Fibroblast of villous mesenchyme (primary cell): ENCODE data around the gene SERHL2. TPM values are rescaled to one million over a fixed set of nuclear protein-coding genes. Genes with fewer than 3 reads are reported as not detected.
A peak's percentile ranks its signal among the peaks of the same experiment; 100 is the strongest.
"Not testable (repeated sequence)": the region's sequence is repeated elsewhere in the genome, so short reads cannot be mapped to it uniquely, and the experiment has no call there.

Experiments used
- DNase-seq: peaks from one replicate; pipeline ENCODE4 v3.0.0-alpha.2; 2010; ENCODE audit warnings: low read depth
- H3K4me3 ChIP-seq: 2 replicates; pipeline ENCODE4 v1.5.1; 2011; ENCODE audit warnings: low read depth, mild to moderate bottlenecking, low read length
- CTCF ChIP-seq: IDR thresholded peaks from 2 replicates; pipeline ENCODE4 v1.5.1; 2012; ENCODE audit warnings: low read depth, mild to moderate bottlenecking, low read length; ENCODE audit not compliant: insufficient read depth
- total RNA-seq: library from RNA; depleted of rRNA; stranded (reverse); fragments of >200 nt; gene quantifications from 2 replicates; pipeline ENCODE4 v1.2.3, GENCODE V29; 2012

Gene SERHL2
- total RNA-seq, 1 donor, result 2.2 TPM

DNA sequence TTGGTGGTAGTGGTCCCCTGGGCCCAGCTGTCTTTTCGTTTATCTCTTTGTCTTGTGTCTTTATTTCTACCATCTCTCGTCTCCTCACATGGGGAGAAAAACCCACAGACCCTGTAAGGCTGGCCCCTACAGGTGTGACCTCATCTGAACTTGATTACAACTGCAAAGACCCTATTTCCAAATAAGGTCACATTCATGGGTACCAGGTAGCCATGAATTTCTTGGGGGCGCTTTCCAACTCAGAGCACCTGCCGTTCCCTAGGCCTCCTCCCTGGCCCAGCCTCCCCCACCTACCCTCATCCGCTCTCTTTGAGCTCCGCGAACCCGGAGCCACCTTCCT is 20.1 kb upstream of the SERHL2 start:
- H3K4me3 ChIP-seq, result no peak overlapping the region
- DNase-seq, result no peak
- no peak for TF ChIP-seq CTCF

DNA sequence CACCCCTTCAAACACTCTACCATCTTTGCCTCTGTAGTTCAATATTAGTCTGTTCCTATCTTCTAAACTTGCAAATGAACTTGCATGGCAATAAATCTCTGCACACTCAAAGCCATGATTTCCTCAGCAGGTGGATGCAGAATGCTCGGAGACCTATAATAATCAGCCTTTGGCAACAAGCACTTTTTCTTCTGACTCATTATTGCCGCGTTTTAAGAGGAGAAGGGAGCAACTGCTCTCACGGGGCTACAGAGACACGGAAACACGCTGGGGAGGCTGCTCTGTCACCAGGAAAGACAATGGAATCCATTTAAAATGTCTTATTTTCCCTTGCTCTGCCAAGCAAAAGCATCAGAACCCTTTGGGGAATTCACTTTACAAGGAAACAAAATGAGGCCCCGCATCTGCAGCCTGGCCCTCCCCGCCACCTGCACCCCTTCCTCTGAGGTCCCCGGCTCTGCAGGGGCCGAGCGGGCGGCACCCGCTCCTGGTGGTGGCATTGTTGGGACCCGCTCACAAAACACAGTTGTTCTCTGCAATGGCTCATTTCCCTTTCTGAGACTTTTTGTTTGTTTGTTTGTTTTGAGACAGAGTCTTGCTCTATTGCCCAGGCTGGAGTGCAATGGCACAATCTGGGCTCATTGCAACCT is 18.5 kb upstream of the SERHL2 start:
- not testable (repeated sequence) for H3K4me3 ChIP-seq, DNase-seq

DNA sequence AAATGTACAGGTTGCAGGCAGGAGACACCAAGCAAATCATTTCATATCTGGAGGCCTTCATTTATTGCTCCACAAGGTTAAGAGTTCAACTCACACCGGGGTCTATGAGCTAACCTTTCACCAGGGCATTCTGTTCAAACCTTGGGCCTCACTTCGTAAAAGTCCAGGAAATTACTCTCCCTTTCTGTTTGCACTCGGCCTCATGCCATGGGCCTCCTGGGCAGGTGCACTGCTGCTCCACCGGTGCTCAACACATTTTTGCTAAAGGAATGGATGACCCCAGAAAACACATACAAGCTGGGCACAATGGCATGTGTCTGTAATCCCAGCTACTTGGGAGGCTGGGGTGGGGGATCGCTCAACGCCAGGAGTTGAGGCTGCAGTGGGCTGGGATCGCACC is 17.6 kb upstream of the SERHL2 start:
- DNase-seq, result no peak
- no peak overlapping the region for H3K4me3 ChIP-seq
- no peak for TF ChIP-seq CTCF

GRCh38 chr22:42536634-42537033 is 17.1 kb upstream of the SERHL2 start:
- not testable (repeated sequence) for H3K4me3 ChIP-seq, DNase-seq

GRCh38 chr22:42537199-42537831 is 16.4 kb upstream of the SERHL2 start:
- DNase-seq, result peak; percentile 85
- not testable (repeated sequence) for H3K4me3 ChIP-seq

GRCh38 chr22:42539236-42539771 is 14.5 kb upstream of the SERHL2 start:
- H3K4me3 ChIP-seq, result not testable (repeated sequence)
- peak; percentile 89 for DNase-seq

DNA sequence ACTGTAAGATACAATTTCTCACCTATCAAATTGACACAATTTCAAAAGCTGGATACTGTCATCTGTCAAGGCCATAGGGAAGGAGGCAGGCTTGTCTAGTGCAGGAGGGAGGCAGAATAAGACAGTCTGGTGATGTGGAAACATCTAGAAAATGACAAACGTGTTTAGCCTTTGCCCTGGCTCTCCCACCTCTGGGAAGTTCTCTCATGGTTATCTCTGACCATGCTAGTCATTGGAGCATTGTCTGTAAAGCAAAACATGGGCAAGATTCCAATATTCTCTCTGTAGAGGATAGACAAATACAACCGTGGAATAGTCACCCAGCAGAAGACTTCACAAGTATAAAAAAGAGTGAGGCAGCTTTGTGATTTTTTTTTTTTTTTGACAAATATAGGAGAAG is 9.1 kb upstream of the SERHL2 start:
- peak; percentile 37 for DNase-seq
- no peak for TF ChIP-seq CTCF
- no peak overlapping the region for H3K4me3 ChIP-seq

DNA sequence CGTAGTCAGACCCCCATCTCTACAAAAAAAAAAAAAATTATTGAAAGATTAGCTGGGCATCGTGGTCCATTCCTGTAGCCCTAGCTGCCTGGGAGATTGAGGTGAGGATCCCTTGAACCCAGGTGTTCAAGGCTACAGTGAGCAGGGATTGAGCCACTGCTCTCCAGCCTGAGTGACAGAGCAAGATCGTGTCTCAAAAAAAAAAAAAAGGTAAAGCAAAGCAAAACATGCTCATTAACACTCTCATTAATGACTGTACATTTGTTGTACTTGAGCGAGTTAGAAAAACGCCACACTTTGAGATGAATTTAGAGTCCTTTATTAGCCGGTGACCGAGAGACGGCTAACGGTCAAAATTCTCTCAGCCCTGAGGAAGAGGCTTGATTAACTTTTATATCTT is 6.2 kb upstream of the SERHL2 start:
- DNase-seq, result no peak
- no peak for TF ChIP-seq CTCF
- no peak overlapping the region for H3K4me3 ChIP-seq

DNA sequence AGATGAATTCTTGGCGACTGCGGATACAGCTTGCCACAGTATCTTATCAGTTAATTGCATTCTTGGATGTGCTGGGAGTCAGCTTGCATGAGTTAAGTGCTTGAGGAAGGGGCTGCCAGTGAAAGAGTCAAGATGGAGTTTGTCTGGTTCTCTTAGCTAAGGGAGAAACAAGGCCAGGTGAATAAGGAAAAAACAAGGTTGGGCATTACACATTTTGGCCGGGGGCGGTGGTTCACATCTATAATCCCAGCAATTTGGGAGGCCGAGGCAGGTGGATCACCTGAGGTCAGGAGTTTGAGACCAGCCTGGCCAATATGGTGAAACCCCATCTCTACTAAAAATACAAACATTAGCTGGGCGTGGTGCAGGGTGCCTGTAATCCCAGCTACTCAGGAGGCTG is 5.6 kb upstream of the SERHL2 start:
- DNase-seq, H3K4me3 ChIP-seq: not testable (repeated sequence)
